Stimulated activated CD4-positive, alpha-beta T cell treated with anti-CD3 and anti-CD28 coated beads, Interleukin-1b, Interleukin-23, amount 100 ng/mL, for 4 hours (primary cell): ENCODE results near the gene CEACAM8.
"Not testable (repeated sequence)": the region's sequence is repeated elsewhere in the genome, so short reads cannot be mapped to it uniquely, and the experiment has no call there.

ENCODE experiments used
- DNase-seq, 2 donors: peaks; one replicate each; pipeline ENCODE4 v3.0.0-alpha.2; 2020; ENCODE audit warnings: low read depth in 2 of 2

The CEACAM8 gene

DNA sequence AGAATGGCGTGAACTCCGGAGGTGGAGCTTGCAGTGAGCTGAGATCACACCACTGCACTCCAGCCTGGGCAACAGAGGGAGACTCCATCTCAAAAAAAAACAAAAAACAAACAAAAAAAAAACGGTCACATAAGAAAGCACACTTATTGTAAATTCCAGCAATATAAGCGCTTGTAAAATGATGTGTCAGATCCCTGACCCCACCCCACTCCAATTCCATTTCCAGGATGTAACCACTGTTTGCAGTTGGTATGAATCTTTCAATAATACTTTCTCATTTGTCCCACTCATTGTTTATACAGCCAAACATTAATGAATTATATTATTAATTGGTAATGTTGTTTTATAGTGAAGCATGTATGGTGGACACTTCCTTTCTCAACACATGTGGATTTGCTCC lies 50.6 kb downstream of the CEACAM8 start:
- no peak for DNase-seq

DNA sequence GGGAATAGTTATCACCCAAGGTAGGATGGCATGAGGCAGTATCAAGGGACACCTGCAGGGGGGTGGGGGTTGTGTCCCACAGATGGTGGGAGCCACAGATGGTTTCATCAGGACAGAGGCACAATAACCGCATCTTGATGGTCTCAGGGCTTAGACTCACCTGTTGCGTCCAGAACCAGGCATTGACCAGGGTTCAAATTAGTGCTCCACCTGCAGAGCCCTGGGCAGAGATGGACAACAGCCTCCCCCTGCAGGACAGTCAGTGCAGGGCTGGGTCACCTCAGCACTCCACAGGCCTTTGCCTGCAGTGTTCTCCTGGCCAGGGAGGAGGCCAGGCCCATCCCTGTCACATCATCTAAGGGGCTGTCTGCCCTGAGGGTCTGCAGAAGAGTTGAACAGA lies 51.9 kb downstream of the CEACAM8 start:
- DNase-seq: no peak

GRCh38 chr19:42540071-42540553 lies 54.6 kb downstream of the CEACAM8 start:
- DNase-seq: no peak

DNA sequence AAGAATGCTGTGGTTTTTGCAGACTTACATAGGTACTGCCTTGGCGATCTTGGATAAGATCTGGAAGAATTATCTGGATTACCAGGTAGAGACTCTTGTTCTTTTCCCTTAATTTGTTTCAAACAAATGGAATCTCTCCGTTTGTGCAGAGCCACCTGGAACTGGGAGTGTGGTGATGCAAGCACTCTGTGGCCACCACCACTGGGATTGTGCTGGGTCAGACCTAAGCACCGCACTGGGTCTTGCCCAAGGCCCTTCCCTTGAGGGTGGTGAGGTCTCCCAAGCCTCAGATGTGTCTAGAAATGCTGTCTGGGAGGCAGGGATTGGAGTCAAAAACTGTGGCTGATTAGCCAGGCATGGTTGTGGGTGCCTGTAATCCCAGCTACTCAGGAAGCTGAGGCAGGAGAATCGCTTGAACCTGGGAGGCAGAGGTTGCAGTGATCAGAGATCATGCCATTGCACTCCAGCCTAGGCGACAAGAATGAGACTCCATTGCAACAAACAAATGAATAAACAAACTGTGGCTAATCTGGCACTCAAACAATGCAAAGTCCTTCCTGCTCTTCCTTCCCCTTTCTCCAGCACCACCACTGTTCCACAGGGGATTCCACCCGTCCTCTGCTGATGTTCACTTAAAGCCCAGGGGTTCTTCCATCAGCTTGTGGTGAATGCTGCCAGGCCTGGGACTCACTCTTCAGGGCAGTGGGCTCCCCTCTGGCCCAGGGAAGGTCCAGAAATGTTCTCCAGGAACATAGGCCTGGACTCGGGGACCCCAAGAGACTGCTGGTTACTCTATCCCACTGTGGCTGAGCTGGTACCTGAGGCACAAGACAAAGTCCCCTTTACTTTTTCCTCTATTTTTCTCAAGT lies 55.6 kb downstream of the CEACAM8 start:
- no peak for DNase-seq

GRCh38 chr19:42535276-42535675 lies 59.4 kb downstream of the CEACAM8 start:
- not testable (repeated sequence) for DNase-seq

- no peak for DNase-seq
These were observed 60.3 kb downstream of the CEACAM8 start for GRCh38 chr19:42534391-42534790.

- DNase-seq: no peak
These were observed 61.8 kb downstream of the CEACAM8 start for GRCh38 chr19:42532891-42533290.

- no peak for DNase-seq
These were observed 63.4 kb downstream of the CEACAM8 start for GRCh38 chr19:42531313-42531712.
